GM10266 (cell line): ENCODE results near the gene PIEZO1.
"Not testable (repeated sequence)": the region's sequence is repeated elsewhere in the genome, so short reads cannot be mapped to it uniquely, and the experiment has no call there.

ENCODE experiments used
- DNase-seq: peaks from one replicate; pipeline ENCODE4 v3.0.0; 2012; ENCODE audit errors: extremely low spot score
- CTCF ChIP-seq: IDR thresholded peaks from 2 replicates; pipeline ENCODE4 v1.5.1; 2012; ENCODE audit warnings: mild to moderate bottlenecking, low read depth; ENCODE audit not compliant: control insufficient read depth, insufficient read depth; ENCODE audit errors: missing control alignments

Gene PIEZO1

DNA sequence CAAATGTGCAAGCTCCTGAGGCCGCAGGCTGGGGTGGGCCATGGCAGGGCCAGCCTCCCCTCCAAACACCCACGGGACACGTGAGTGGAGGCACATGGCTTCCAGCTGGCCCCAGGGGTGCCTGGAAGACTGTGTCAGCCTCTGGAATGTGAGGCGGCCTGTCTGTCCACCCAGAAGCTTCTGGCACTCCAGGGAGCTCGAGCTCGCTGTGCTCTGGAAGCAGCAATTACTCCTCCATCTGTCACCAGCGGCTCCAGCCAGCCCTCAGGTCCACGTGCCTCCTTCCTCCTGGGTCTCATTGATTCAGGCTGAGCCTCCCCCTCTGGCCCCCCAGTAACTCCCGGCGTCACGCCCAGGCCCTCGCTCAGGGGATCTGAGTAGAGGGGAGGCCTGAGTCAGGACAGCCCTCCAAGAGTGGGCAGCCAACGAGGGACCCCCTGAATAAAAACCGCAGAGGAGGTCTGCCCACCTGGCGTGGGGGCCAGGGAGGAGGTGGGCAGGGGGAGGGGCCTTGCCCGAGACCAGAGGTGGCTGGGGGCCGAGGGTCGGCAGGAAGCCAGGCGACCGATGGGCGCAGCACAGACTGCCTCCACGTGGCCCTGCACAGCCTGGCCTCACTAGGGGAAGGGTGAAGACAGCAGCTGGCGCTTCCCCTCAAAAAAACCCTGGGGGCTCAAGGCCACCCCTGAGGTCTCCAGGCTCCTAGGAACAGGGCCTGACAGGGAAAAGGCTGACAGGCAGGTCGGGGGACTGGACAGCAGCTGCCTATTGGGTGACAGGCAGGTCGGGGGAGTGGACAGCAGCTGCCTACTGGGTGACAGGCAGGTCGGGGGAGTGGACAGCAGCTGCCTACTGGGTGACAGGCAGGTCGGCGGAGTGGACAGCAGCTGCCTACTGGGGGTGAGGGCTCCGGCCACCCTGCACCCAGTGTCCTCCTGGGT is 11.9 kb downstream of the PIEZO1 start:
- no peak for TF ChIP-seq CTCF
- no peak for DNase-seq

DNA sequence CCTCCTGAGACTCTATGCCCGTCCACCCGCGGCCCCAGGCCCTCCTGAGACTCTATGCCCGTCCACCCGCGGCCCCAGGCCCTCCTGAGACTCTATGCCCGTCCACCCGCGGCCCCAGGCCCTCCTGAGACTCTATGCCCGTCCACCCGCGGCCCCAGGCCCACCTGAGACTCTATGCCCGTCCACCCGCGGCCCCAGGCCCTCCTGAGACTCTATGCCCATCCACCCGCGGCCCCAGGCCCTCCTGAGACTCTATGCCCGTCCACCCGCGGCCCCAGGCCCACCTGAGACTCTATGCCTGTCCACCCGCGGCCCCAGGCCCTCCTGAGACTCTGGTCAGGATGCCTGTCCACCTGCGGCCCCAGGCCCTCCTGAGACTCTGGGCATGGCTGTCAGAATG is 13.2 kb downstream of the PIEZO1 start:
- not testable (repeated sequence) for DNase-seq

- DNase-seq: no peak
- TF ChIP-seq CTCF: no peak
These were observed 13.7 kb downstream of the PIEZO1 start for GRCh38 chr16:88771294-88771772.

DNA sequence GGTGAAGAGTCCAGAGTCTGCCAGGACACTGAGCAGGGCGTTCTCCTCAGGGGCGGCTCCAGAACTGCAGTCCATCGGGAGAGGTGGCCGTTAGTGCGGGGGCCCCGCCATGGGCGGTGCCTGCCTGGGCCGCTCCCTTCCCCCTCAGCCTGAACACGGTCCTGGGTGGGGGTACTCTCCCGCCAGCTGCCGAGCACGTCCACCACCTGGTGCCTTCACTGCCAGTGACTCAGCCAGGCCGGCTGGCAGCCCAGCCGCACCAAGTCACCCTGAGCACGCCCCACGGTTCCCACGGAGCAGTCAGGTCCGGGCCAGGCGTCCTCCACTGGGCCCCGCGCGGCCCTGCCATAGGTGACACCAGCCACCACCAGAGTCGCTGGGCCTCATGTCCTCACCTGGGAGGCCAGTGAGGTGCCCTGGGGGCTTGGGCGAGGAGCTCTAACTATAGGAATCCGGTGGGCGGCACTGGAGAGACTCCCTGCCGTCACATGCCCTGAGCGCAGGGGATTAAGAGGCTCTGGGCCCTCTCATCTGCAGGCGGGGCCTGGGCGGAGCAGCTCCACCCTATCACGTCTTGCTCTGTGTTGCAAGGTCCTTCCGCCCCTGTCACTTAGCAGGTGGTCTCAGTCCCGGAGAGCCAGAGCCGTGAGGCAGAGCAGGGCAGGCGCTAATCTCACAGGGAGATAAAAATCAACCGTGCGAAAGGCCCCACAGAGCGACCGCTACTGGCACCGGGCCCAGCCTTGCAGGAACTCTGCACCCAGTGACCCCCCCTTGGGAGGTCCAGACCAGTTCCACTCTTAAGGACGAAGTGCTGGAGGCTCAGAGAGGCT is 14.3 kb downstream of the PIEZO1 start:
- no peak for DNase-seq
- TF ChIP-seq CTCF: no peak

GRCh38 chr16:88769617-88770460 is 15.2 kb downstream of the PIEZO1 start:
- TF ChIP-seq CTCF: no peak
- peak; percentile 84 for DNase-seq

GRCh38 chr16:88768071-88768783 is 16.8 kb downstream of the PIEZO1 start:
- DNase-seq: no peak
- TF ChIP-seq CTCF: no peak
